SU-DHL-6 (cell line): ENCODE data around the gene OR7G3.

Experiments used
- H2AFZ ChIP-seq: fragments of 200-600 bp; sonication (generic); 2 replicates; pipeline ENCODE4 v1.6.1; 2014; ENCODE audit warnings: low read depth, mild to moderate bottlenecking, moderate library complexity, mixed read lengths, antibody characterized with exemption, low read length; ENCODE audit not compliant: severe bottlenecking
- H3F3A ChIP-seq: fragments of 200-600 bp; shearing (Covaris generic); 2 replicates; pipeline ENCODE4 v1.6.0; 2016; ENCODE audit warnings: antibody characterized with exemption, mild to moderate bottlenecking; ENCODE audit not compliant: insufficient read depth
- H3K27ac ChIP-seq: fragments of 200-600 bp; sonication (generic); 2 replicates; pipeline ENCODE4 v1.5.1; 2016; ENCODE audit warnings: low read depth, mild to moderate bottlenecking, low read length, moderate library complexity, mixed read lengths
- H3K27me3 ChIP-seq: fragments of 200-600 bp; sonication (generic), shearing (Covaris generic); 2 replicates; pipeline ENCODE4 v1.6.0; 2014; ENCODE audit warnings: mild to moderate bottlenecking, low read length
- H3K36me3 ChIP-seq: fragments of 200-600 bp; sonication (generic); 2 replicates; pipeline ENCODE4 v1.6.1; 2014; ENCODE audit warnings: mild to moderate bottlenecking, low read length, mixed read lengths
- H3K4me2 ChIP-seq: fragments of 300-600, 200-600 bp; shearing (Covaris generic), sonication (generic); 2 replicates; pipeline ENCODE4 v1.6.0; 2014; ENCODE audit warnings: low read length, low read depth, mild to moderate bottlenecking; ENCODE audit not compliant: poor library complexity, severe bottlenecking
- H3K4me3 ChIP-seq: fragments of 200-600 bp; sonication (generic); 2 replicates; pipeline ENCODE4 v1.5.1; 2014; ENCODE audit warnings: antibody characterized with exemption, low read length, mild to moderate bottlenecking, mixed read lengths; ENCODE audit not compliant: insufficient read depth, poor library complexity, severe bottlenecking
- H3K79me2 ChIP-seq: fragments of 200-600 bp; sonication (generic); 2 replicates; pipeline ENCODE4 v1.6.1; 2014; ENCODE audit warnings: mild to moderate bottlenecking, low read length, moderate library complexity; ENCODE audit not compliant: insufficient read depth
- H3K9ac ChIP-seq: fragments of 200-600 bp; sonication (generic); 2 replicates; pipeline ENCODE4 v1.7.0; 2014; ENCODE audit warnings: mild to moderate bottlenecking, low read length
- H3K9me2 ChIP-seq: fragments of 200-600 bp; sonication (generic); replicated peaks from 2 replicates; pipeline ENCODE4 v1.6.1; 2014; ENCODE audit warnings: low read length; ENCODE audit not compliant: insufficient read depth
- H3K9me3 ChIP-seq: fragments of 200-600 bp; sonication (generic); 2 replicates; pipeline ENCODE4 v1.6.1; 2014; ENCODE audit warnings: low read length, mixed read lengths; ENCODE audit not compliant: insufficient read depth
- H4K20me1 ChIP-seq: fragments of 200-600 bp; sonication (generic); 2 replicates; pipeline ENCODE4 v1.6.1; 2014; ENCODE audit warnings: low read depth, mild to moderate bottlenecking, antibody characterized with exemption, low read length, moderate library complexity, mixed read lengths
- EZH2phosphoT487 ChIP-seq: fragments of 200-600 bp; sonication (generic), shearing (Covaris generic); conservative IDR thresholded peaks from 2 replicates; pipeline ENCODE4 v1.6.1; 2018; ENCODE audit warnings: mild to moderate bottlenecking, antibody characterized with exemption, low read length, moderate library complexity, mixed read lengths
- TF ChIP-seq, protein P1 (sequence below): fragments of 200-600 bp; sonication (generic); IDR thresholded peaks from one replicate; pipeline ENCODE4 v1.5.1; 2017; ENCODE audit warnings: antibody characterized with exemption, mild to moderate bottlenecking, low read length, moderate library complexity; ENCODE audit not compliant: insufficient read depth, poor library complexity, severe bottlenecking

Gene OR7G3

DNA sequence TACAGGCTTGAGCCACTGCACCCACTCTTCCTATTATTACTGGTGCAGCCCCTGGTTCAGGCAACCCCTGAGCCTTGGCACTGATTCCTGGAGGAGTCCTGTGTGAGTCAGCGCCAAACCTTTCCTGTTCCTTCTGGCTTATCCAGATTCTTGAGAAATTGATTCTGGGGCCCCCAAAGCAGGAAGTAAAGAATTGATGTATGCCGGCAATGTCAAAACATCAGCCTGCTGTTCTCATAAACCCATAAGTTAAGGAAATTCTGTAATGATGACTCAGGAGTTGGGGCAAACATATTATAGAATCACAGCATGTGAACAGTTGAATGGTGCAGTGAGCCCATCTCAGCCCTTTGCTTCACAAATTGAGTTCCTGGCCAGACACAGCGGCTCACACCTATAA lies 1.4 kb upstream of the OR7G3 start:
- Histone ChIP-seq H3K36me3 (no peaks in the 10 kb centered on the region), H3K9ac (no peak overlapping the region), H3K79me2 (no peaks in the 10 kb centered on the region), H3K27ac (no peak overlapping the region), H3K4me2 (no peak overlapping the region), H3K27me3 (no peaks in the 10 kb centered on the region), H4K20me1 (no peaks in the 10 kb centered on the region), H3K4me3 (no peak overlapping the region), H3K9me3 (no peaks in the 10 kb centered on the region), H3F3A (no peaks in the 10 kb centered on the region), H2AFZ (no peak overlapping the region), H3K9me2 (no peaks in the 10 kb centered on the region)
- TF ChIP-seq EZH2phosphoT487: no peak
- TF ChIP-seq, protein P1, sequence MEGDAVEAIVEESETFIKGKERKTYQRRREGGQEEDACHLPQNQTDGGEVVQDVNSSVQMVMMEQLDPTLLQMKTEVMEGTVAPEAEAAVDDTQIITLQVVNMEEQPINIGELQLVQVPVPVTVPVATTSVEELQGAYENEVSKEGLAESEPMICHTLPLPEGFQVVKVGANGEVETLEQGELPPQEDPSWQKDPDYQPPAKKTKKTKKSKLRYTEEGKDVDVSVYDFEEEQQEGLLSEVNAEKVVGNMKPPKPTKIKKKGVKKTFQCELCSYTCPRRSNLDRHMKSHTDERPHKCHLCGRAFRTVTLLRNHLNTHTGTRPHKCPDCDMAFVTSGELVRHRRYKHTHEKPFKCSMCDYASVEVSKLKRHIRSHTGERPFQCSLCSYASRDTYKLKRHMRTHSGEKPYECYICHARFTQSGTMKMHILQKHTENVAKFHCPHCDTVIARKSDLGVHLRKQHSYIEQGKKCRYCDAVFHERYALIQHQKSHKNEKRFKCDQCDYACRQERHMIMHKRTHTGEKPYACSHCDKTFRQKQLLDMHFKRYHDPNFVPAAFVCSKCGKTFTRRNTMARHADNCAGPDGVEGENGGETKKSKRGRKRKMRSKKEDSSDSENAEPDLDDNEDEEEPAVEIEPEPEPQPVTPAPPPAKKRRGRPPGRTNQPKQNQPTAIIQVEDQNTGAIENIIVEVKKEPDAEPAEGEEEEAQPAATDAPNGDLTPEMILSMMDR: no peak

DNA sequence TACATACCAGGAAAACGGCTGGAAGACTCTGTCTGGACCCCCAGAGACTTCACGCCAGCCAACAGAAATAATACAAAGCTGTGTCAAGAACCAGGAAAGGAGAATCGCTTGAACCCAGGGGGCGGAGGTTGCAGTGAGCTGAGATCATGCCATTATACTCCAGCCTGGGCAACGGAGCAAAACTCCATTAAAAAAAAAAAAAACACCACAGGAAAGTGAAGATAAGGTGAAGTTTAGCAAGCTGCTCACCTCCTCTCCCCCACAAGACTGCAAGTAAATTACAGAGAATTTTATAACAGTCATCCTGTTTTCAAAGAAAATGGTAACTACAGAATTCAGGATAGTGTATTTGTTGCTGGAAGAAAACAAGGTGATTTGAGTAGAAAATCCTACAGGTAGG lies 10.2 kb downstream of the OR7G3 start:
- Histone ChIP-seq H3K9me3 (no peaks in the 10 kb centered on the region), H3K4me2 (no peak overlapping the region), H3K79me2 (no peaks in the 10 kb centered on the region), H3K36me3 (no peaks in the 10 kb centered on the region), H3K9ac (no peak overlapping the region), H2AFZ (no peak overlapping the region), H3K9me2 (no peaks in the 10 kb centered on the region), H3K4me3 (no peak overlapping the region), H3K27ac (no peak overlapping the region), H4K20me1 (no peaks in the 10 kb centered on the region), H3K27me3 (no peaks in the 10 kb centered on the region), H3F3A (no peaks in the 10 kb centered on the region)
- TF ChIP-seq, protein P1: no peak
- TF ChIP-seq EZH2phosphoT487: no peak

DNA sequence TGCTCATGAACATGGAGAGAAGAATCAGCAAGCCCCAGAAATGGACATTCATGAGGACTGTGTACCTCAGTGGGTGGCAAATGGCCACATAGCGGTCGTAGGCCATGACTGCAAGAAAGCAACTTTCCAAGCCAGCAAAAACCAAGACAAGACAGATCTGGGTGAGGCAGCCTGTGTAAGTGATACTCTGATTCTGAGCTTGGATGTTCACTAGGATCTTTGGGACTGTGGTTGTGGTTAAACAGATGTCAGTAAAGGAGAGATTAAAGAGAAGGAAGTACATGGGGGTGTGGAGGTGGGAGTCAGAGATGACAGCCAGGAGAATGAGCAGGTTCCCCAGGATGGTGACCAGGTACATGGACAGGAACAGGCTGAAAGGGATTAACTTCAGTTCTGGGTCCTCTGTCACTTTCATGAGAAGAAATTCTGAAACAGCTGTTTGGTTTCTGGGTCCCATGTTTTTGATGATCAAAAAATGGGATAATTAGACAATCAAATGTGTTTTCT lies 11.4 kb downstream of the OR7G3 start, which contains the start of gene OR7G1:
OR7G1 (minus strand) TSS at position 457 of the 507 bp plus-strand sequence; CDS start at position 457, 0 bp downstream.
- no peak within 1 kb of the TSS for H3K4me2 ChIP-seq
- no peaks in the 10 kb centered on the region for H4K20me1 ChIP-seq

More for the DNA sequence above, 11.4 kb downstream of the OR7G3 start, which contains the start of gene OR7G1:
- Histone ChIP-seq H3K27ac (no peak within 1 kb of the TSS), H3K79me2 (no peaks in the 10 kb centered on the region), H3K9ac (no peak within 1 kb of the TSS), H2AFZ (no peak within 1 kb of the TSS), H3K9me2 (no peaks in the 10 kb centered on the region), H3K9me3 (no peaks in the 10 kb centered on the region), H3K36me3 (no peaks in the 10 kb centered on the region), H3K27me3 (no peaks in the 10 kb centered on the region), H3F3A (no peaks in the 10 kb centered on the region), H3K4me3 (no peak within 1 kb of the TSS)
- TF ChIP-seq, protein P1: no peak
- no peak for TF ChIP-seq EZH2phosphoT487
